HEK293 (cell line): Measurements from ENCODE around the gene ABAT.

Source experiments
- CTCF ChIA-PET: fragments of 350-600 bp; formaldehyde crosslinking; extraction: SDS; loops from one replicate; lab custom pipeline; 2021; ENCODE audit warnings: antibody characterized with exemption; lab: Yijun Ruan, JAX
- POLR2A ChIA-PET: fragments of 300-600 bp; formaldehyde crosslinking; extraction: SDS; loops from one replicate; lab custom pipeline; 2020; ENCODE audit warnings: antibody characterized with exemption, inconsistent platforms; lab: Yijun Ruan, JAX
- H3K27ac ChIP-seq: fragments of 200-500 bp; sonication (Bioruptor generic); 2 replicates; pipeline ENCODE4 v1.5.1; 2014; ENCODE audit warnings: low read depth, low read length, control low read depth, inconsistent platforms; ENCODE audit errors: extremely low read depth
- H3K36me3 ChIP-seq, 2 experiments: fragments of 200-500 bp in 1 of 2; sonication (Bioruptor generic) in 1 of 2; 1 replicate in 1 of 2; 2 replicates in 1 of 2; pipeline ENCODE4 v1.5.1; 2014 to 2017; ENCODE audit warnings: inconsistent platforms in 2 of 2, low read length in 2 of 2; ENCODE audit not compliant: control insufficient read depth in 2 of 2, insufficient read depth in 1 of 2
- H3K4me1 ChIP-seq: fragments of 200-500 bp; sonication (Bioruptor generic); 2 replicates; pipeline ENCODE4 v1.5.1; 2014; ENCODE audit warnings: mild to moderate bottlenecking, low read length, inconsistent platforms; ENCODE audit not compliant: control insufficient read depth, insufficient read depth
- H3K4me3 ChIP-seq: 2 replicates; pipeline ENCODE4 v1.5.1; 2011; ENCODE audit warnings: low read depth, mild to moderate bottlenecking, control low read depth, low read length, moderate library complexity
- H3K9me3 ChIP-seq: fragments of 200-500 bp; sonication (Bioruptor generic); 2 replicates; pipeline ENCODE4 v1.5.1; 2014; ENCODE audit warnings: low read depth, low read length, inconsistent platforms; ENCODE audit not compliant: control insufficient read depth, insufficient read depth
- GFI1B ChIP-seq: fragments of 450-650 bp; formaldehyde crosslinking; IDR thresholded peaks from 2 replicates; pipeline ENCODE4 v1.5.1; 2016; ENCODE audit warnings: missing biosample characterization, missing genetic modification characterization
- GLI2 ChIP-seq: fragments of 450-650 bp; formaldehyde crosslinking; IDR thresholded peaks from 2 replicates; pipeline ENCODE4; 2017; ENCODE audit warnings: missing biosample characterization, missing genetic modification characterization, low read depth, borderline replicate concordance
- GLIS1 ChIP-seq: fragments of 450-650 bp; formaldehyde crosslinking; IDR thresholded peaks from 2 replicates; pipeline ENCODE4 v1.5.1; 2016; ENCODE audit warnings: missing biosample characterization, missing genetic modification characterization
- HOXA7 ChIP-seq: sonication (generic); formaldehyde crosslinking; IDR thresholded peaks from 2 replicates; pipeline ENCODE4 v1.8.1; 2022; ENCODE audit warnings: missing genetic modification reagents, borderline replicate concordance
- IKZF3 ChIP-seq: fragments of 450-650 bp; IDR thresholded peaks from 2 replicates; pipeline ENCODE4 v1.5.0; 2018; ENCODE audit warnings: missing biosample characterization, mild to moderate bottlenecking, missing genetic modification characterization, moderate library complexity
- MYNN ChIP-seq: fragments of 450-650 bp; formaldehyde crosslinking; IDR thresholded peaks from 2 replicates; pipeline ENCODE4 v1.5.1; 2016; ENCODE audit warnings: missing biosample characterization, missing genetic modification characterization, borderline replicate concordance
- MZF1 ChIP-seq: fragments of 450-650 bp; formaldehyde crosslinking; IDR thresholded peaks from 2 replicates; pipeline ENCODE4 v1.5.1; 2017; ENCODE audit warnings: missing biosample characterization, missing genetic modification characterization, borderline replicate concordance
- OVOL3 ChIP-seq: fragments of 450-650 bp; formaldehyde crosslinking; IDR thresholded peaks from 2 replicates; pipeline ENCODE4 v1.5.1; 2016; ENCODE audit warnings: missing biosample characterization, missing genetic modification characterization
- YY2 ChIP-seq: fragments of 450-650 bp; formaldehyde crosslinking; IDR thresholded peaks from 2 replicates; pipeline ENCODE4 v1.5.1; 2016; ENCODE audit warnings: missing biosample characterization, missing genetic modification characterization
- ZBTB20 ChIP-seq: fragments of 450-650 bp; formaldehyde crosslinking; IDR thresholded peaks from 2 replicates; pipeline ENCODE4 v1.5.1; 2016; ENCODE audit warnings: missing biosample characterization, missing genetic modification characterization
- ZBTB7A ChIP-seq: fragments of 450-650 bp; formaldehyde crosslinking; IDR thresholded peaks from 2 replicates; pipeline ENCODE4 v1.5.1; 2016; ENCODE audit warnings: low read depth, missing biosample characterization, missing genetic modification characterization
- ZFP69B ChIP-seq: fragments of 450-650 bp; formaldehyde crosslinking; IDR thresholded peaks from 2 replicates; pipeline ENCODE4 v1.5.1; 2016; ENCODE audit warnings: missing biosample characterization, missing genetic modification characterization
- ZIC2 ChIP-seq: fragments of 450-650 bp; formaldehyde crosslinking; IDR thresholded peaks from 2 replicates; pipeline ENCODE4 v1.5.1; 2016; ENCODE audit warnings: missing biosample characterization, missing genetic modification characterization
- ZNF114 ChIP-seq: fragments of 450-650 bp; formaldehyde crosslinking; IDR thresholded peaks from 2 replicates; pipeline ENCODE4 v1.5.0; 2017; ENCODE audit warnings: missing biosample characterization, missing genetic modification characterization
- ZNF146 ChIP-seq: fragments of 450-650 bp; formaldehyde crosslinking; IDR thresholded peaks from 2 replicates; pipeline ENCODE4 v1.5.1; 2016; ENCODE audit warnings: missing biosample characterization, missing genetic modification characterization
- ZNF155 ChIP-seq: fragments of 450-650 bp; formaldehyde crosslinking; IDR thresholded peaks from 2 replicates; pipeline ENCODE4 v1.5.1; 2016; ENCODE audit warnings: missing biosample characterization, missing genetic modification characterization
- ZNF19 ChIP-seq: fragments of 450-650 bp; formaldehyde crosslinking; IDR thresholded peaks from 2 replicates; pipeline ENCODE4; 2016; ENCODE audit warnings: missing biosample characterization, missing genetic modification characterization, low read depth
- ZNF214 ChIP-seq: fragments of 450-650 bp; formaldehyde crosslinking; IDR thresholded peaks from 2 replicates; pipeline ENCODE4 v1.5.1; 2017; ENCODE audit warnings: missing biosample characterization, mild to moderate bottlenecking, missing genetic modification characterization, borderline replicate concordance
- ZNF239 ChIP-seq: fragments of 450-650 bp; formaldehyde crosslinking; IDR thresholded peaks from 2 replicates; pipeline ENCODE4 v1.5.1; 2016; ENCODE audit warnings: missing biosample characterization, missing genetic modification characterization
- ZNF280D ChIP-seq: fragments of 450-650 bp; formaldehyde crosslinking; IDR thresholded peaks from 2 replicates; pipeline ENCODE4 v1.5.1; 2016; ENCODE audit warnings: missing biosample characterization, missing genetic modification characterization
- ZNF335 ChIP-seq: fragments of 450-650 bp; formaldehyde crosslinking; conservative IDR thresholded peaks from 2 replicates; pipeline ENCODE4 v1.5.1; 2016; ENCODE audit warnings: missing biosample characterization, missing genetic modification characterization
- ZNF473 ChIP-seq: fragments of 450-650 bp; formaldehyde crosslinking; IDR thresholded peaks from 2 replicates; pipeline ENCODE4 v1.5.1; 2017; ENCODE audit warnings: missing biosample characterization, missing genetic modification characterization
- ZNF488 ChIP-seq: fragments of 450-650 bp; formaldehyde crosslinking; IDR thresholded peaks from 2 replicates; pipeline ENCODE4 v1.5.1; 2016; ENCODE audit warnings: missing biosample characterization, missing genetic modification characterization
- ZNF529 ChIP-seq: fragments of 450-650 bp; formaldehyde crosslinking; IDR thresholded peaks from 2 replicates; pipeline ENCODE4 v1.5.1; 2017; ENCODE audit warnings: missing genetic modification characterization, missing biosample characterization; ENCODE audit not compliant: insufficient replicate concordance
- ZNF626 ChIP-seq: fragments of 450-650 bp; sonication (Bioruptor Pico); formaldehyde crosslinking; IDR thresholded peaks from 2 replicates; pipeline ENCODE4 v1.5.1; 2018; ENCODE audit warnings: missing biosample characterization, missing genetic modification characterization, inconsistent platforms
- ZNF701 ChIP-seq: fragments of 450-650 bp; formaldehyde crosslinking; IDR thresholded peaks from 2 replicates; pipeline ENCODE4 v1.5.1; 2016; ENCODE audit warnings: missing biosample characterization, missing genetic modification characterization
- ZNF791 ChIP-seq: fragments of 450-650 bp; formaldehyde crosslinking; IDR thresholded peaks from 2 replicates; pipeline ENCODE4 v1.5.1; 2016; ENCODE audit warnings: missing biosample characterization, missing genetic modification characterization
- ZSCAN30 ChIP-seq: fragments of 450-650 bp; IDR thresholded peaks from 2 replicates; pipeline ENCODE4 v1.5.1; 2018; ENCODE audit warnings: missing biosample characterization, mild to moderate bottlenecking, missing genetic modification characterization, moderate library complexity
- ZSCAN5A ChIP-seq: fragments of 450-650 bp; formaldehyde crosslinking; IDR thresholded peaks from 2 replicates; pipeline ENCODE4 v1.5.1; 2016; ENCODE audit warnings: missing biosample characterization, missing genetic modification characterization

The ABAT gene

GRCh38 chr16:8669481-8669880, 4.9 kb upstream of the ABAT start (continued):
- TF ChIP-seq HOXA7 (CRISPR knock-in tag): no peak
- no peak for TF ChIP-seq ZBTB7A (tag by site-specific recombination)
- no peak for TF ChIP-seq ZNF791 (tag by site-specific recombination)

- Histone ChIP-seq H3K4me3 (no peak overlapping the region), H3K4me1 (peaks cover 4% of the 10 kb centered on the region; the same call in 1 of the 2 replicates), H3K36me3 (no peaks in the 10 kb centered on the region), H3K9me3 (no peaks in the 10 kb centered on the region), H3K27ac (no peak overlapping the region)
- ChIA-PET CTCF (interaction anchor here (0.5 to 4.3 kb wide), 3 partner anchors 122 to 215 kb away, joined by 3 to 16 read pairs (median 3); no protein-coding TSS in a partner anchor), POLR2A (no interaction called here)
- TF ChIP-seq GLI2 (tag by site-specific recombination): no peak
- no peak for TF ChIP-seq ZNF701 (tag by site-specific recombination)
- TF ChIP-seq ZIC2 (tag by site-specific recombination): no peak
- no peak for TF ChIP-seq ZSCAN30 (tag by site-specific recombination)
- no peak for TF ChIP-seq ZNF146 (tag by site-specific recombination)
- no peak for TF ChIP-seq ZBTB20 (tag by site-specific recombination)
Measured at GRCh38 chr16:8670014-8670560, 4.3 kb upstream of the ABAT start.

- no peak overlapping the region for H3K27ac ChIP-seq
- H3K4me1 ChIP-seq: peaks cover 15% of the 10 kb centered on the region
- H3K9me3 ChIP-seq: no peaks in the 10 kb centered on the region
- H3K36me3 ChIP-seq: no peaks in the 10 kb centered on the region
- CTCF ChIA-PET: interaction anchor here (0.6 to 4.3 kb wide), 3 partner anchors 12 to 118 kb away, joined by 3 to 16 read pairs (median 4); no protein-coding TSS in a partner anchor
- H3K4me3 ChIP-seq: peak overlapping the region; percentile 44
- POLR2A ChIA-PET: interaction anchor here (1.1 kb wide), 1 partner anchor 195 kb away, joined by 3 read pairs; the partner anchor contains the start of gene CARHSP1
- TF ChIP-seq ZNF214 (tag by site-specific recombination): no peak
- TF ChIP-seq ZNF335 (tag by site-specific recombination): peak; percentile 50; the same call in 1 of the 2 replicates
- no peak for TF ChIP-seq ZNF155
- TF ChIP-seq OVOL3 (tag by site-specific recombination): no peak
- no peak for TF ChIP-seq ZSCAN5A (tag by site-specific recombination)
- TF ChIP-seq ZNF280D (tag by site-specific recombination): no peak
- peak; percentile 66 for TF ChIP-seq IKZF3
- TF ChIP-seq YY2: no peak
- TF ChIP-seq GFI1B (tag by site-specific recombination): no peak
- 0 out of 2 replicates have a peak, but pooled peaks have one; percentile 9 for TF ChIP-seq GLIS1 (tag by site-specific recombination)
- TF ChIP-seq ZNF19 (tag by site-specific recombination): no peak
- no peak for TF ChIP-seq ZNF488 (tag by site-specific recombination)
- no peak for TF ChIP-seq MZF1 (tag by site-specific recombination)
- TF ChIP-seq ZNF529 (tag by site-specific recombination): no peak
- no peak for TF ChIP-seq ZNF239 (tag by site-specific recombination)
- no peak for TF ChIP-seq ZNF473 (tag by site-specific recombination)
- TF ChIP-seq ZFP69B: peak; percentile 83
- no peak for TF ChIP-seq ZNF626 (tag by site-specific recombination)
- no peak for TF ChIP-seq ZNF114 (tag by site-specific recombination)
- TF ChIP-seq MYNN (tag by site-specific recombination): no peak
Measured at GRCh38 chr16:8673611-8674412, 605 bp upstream of the ABAT start.
